GM12878 (cell line): ENCODE measurements around the gene PLEKHG2. TPM values are rescaled to one million over a fixed set of nuclear protein-coding genes. Genes with fewer than 3 reads are reported as not detected.

Experiments
- CBX3 ChIP-seq: fragments of 200-600 bp; sonication (generic); IDR thresholded peaks from 2 replicates; pipeline ENCODE4 v1.6.1; 2016; ENCODE audit warnings: low read depth, borderline replicate concordance
- CBX5 ChIP-seq: sonication (generic); IDR thresholded peaks from 2 replicates; pipeline ENCODE4 v1.6.1; 2016; ENCODE audit warnings: low read depth, moderate library complexity, mild to moderate bottlenecking, inconsistent platforms
- CEBPB ChIP-seq, 2 experiments: fragments of 150-350 bp in 1 of 2; IDR thresholded peaks; 2 replicates each; pipeline ENCODE4 v1.6.1; 2012 to 2014; ENCODE audit warnings: low read depth in 2 of 2, low read length in 2 of 2, borderline replicate concordance in 1 of 2, inconsistent platforms in 1 of 2
- CHD1 ChIP-seq: IDR thresholded peaks from 2 replicates; pipeline ENCODE4 v1.6.1; 2012; ENCODE audit warnings: low read depth, low read length, improper control_type of control experiment
- EED ChIP-seq: sonication (generic); IDR thresholded peaks from 2 replicates; pipeline ENCODE4 v1.6.1; 2016; ENCODE audit warnings: antibody characterized with exemption, low read depth
- EZH2 ChIP-seq: IDR thresholded peaks from 2 replicates; pipeline ENCODE4 v1.6.1; 2012; ENCODE audit warnings: low read depth, mild to moderate bottlenecking, control low read depth, inconsistent platforms, low read length, borderline replicate concordance; ENCODE audit not compliant: control insufficient read depth
- GATAD2B ChIP-seq: fragments of 450-650 bp; conservative IDR thresholded peaks from 2 replicates; pipeline ENCODE4 v1.6.1; 2017; ENCODE audit warnings: low read depth, mild to moderate bottlenecking, moderate library complexity
- MEF2A ChIP-seq: IDR thresholded peaks from 2 replicates; pipeline ENCODE4 v1.6.1; 2011; ENCODE audit warnings: low read depth, mild to moderate bottlenecking, low read length, moderate library complexity; ENCODE audit not compliant: insufficient read depth
- NR2C2 ChIP-seq: IDR thresholded peaks from 2 replicates; pipeline ENCODE4 v1.6.1; 2011; ENCODE audit warnings: borderline replicate concordance, low read depth; ENCODE audit not compliant: control insufficient read depth, insufficient read length
- PAX5 ChIP-seq: IDR thresholded peaks from 2 replicates; pipeline ENCODE4 v1.6.1; 2011; ENCODE audit warnings: low read depth, low read length, borderline replicate concordance
- PML ChIP-seq: IDR thresholded peaks from 2 replicates; pipeline ENCODE4 v1.6.1; 2012; ENCODE audit warnings: low read length, inconsistent platforms
- POLR2A ChIP-seq: IDR thresholded peaks from 2 replicates; pipeline ENCODE4 v1.6.1; 2011; ENCODE audit warnings: low read depth, mild to moderate bottlenecking, low read length
- POLR2AphosphoS5 ChIP-seq: IDR thresholded peaks from 2 replicates; pipeline ENCODE4 v1.6.1; 2011; ENCODE audit warnings: mild to moderate bottlenecking, low read length, inconsistent platforms
- SIN3A ChIP-seq: IDR thresholded peaks from 2 replicates; pipeline ENCODE4 v1.6.1; 2012; ENCODE audit warnings: low read depth, low read length, improper control_type of control experiment
- SRF ChIP-seq, 2 experiments: IDR thresholded peaks; 2 replicates each; pipeline ENCODE4 v1.6.1; 2011; ENCODE audit warnings: low read depth in 2 of 2, low read length in 2 of 2, mild to moderate bottlenecking in 1 of 2, moderate library complexity in 1 of 2
- STAT1 ChIP-seq: fragments of 450-650 bp; conservative IDR thresholded peaks from 2 replicates; pipeline ENCODE4 v1.6.1; 2014; ENCODE audit warnings: antibody characterized with exemption, mild to moderate bottlenecking
- SUPT20H ChIP-seq: IDR thresholded peaks from 2 replicates; pipeline ENCODE4 v1.6.1; 2011; ENCODE audit warnings: low read depth, mild to moderate bottlenecking, low read length, moderate library complexity, borderline replicate concordance; ENCODE audit not compliant: control insufficient read depth
- TAF1 ChIP-seq: IDR thresholded peaks from 2 replicates; pipeline ENCODE4 v1.6.1; 2011; ENCODE audit warnings: mild to moderate bottlenecking, low read depth, low read length, borderline replicate concordance
- YBX1 ChIP-seq: fragments of 450-650 bp; IDR thresholded peaks from 2 replicates; pipeline ENCODE4 v1.6.1; 2016; ENCODE audit warnings: antibody characterized with exemption
- polyA plus RNA-seq, 11 experiments: library from polyadenylated mRNA; depleted of rRNA in 4 of 11; unstranded in 6 of 11; stranded (reverse) in 5 of 11; fragments of >200 nt; fragmentation: Nextera tagmentation in 4 of 11; fragmentation: Illumina TruSeq in 1 of 11; extraction: Ambion mirVana in 4 of 11; extraction: Trizol in 1 of 11; gene quantifications; 1 replicate in 1 of 11; 2 replicates in 10 of 11; pipeline versions ENCODE4 v1.2.1 to v1.2.3, GENCODE V29; 2011 to 2016; ENCODE audit warnings: inconsistent platforms in 2 of 11, missing spikeins in 2 of 11, low read depth in 1 of 11
- total RNA-seq, 4 experiments: library from RNA; depleted of rRNA in 3 of 4; stranded (reverse); fragments of >200 nt in 3 of 4; fragmentation: Illumina TruSeq in 1 of 4; extraction: Trizol in 1 of 4; gene quantifications; 2 replicates each; pipeline versions ENCODE4 v1.2.1 to v1.2.3, GENCODE V29; 2013 to 2021
- TF ChIP-seq, protein P1 (sequence below): IDR thresholded peaks from 2 replicates; pipeline ENCODE4 v1.6.1; 2011; ENCODE audit warnings: borderline replicate concordance, low read depth, mild to moderate bottlenecking, moderate library complexity, mixed read lengths, low read length; ENCODE audit not compliant: insufficient read depth; ENCODE audit errors: extremely low read length
- TF ChIP-seq, protein P2 (sequence below): fragments of 450-650 bp; IDR thresholded peaks from 2 replicates; pipeline ENCODE4 v1.6.1; 2017; ENCODE audit warnings: borderline replicate concordance
- TF ChIP-seq, protein P3 (sequence below): fragments of 450-650 bp; IDR thresholded peaks from 2 replicates; pipeline ENCODE4 v1.6.1; 2017; ENCODE audit warnings: mild to moderate bottlenecking, low read depth, inconsistent platforms; ENCODE audit not compliant: poor library complexity, severe bottlenecking
- TF ChIP-seq, protein P4 (sequence below): fragments of 450-650 bp; IDR thresholded peaks from 2 replicates; pipeline ENCODE4 v1.6.1; 2017; ENCODE audit warnings: low read depth, mild to moderate bottlenecking, moderate library complexity

The PLEKHG2 gene
- total and polyA plus RNA-seq, 10 of the 15 experiments (the other 5 are each of a cell fraction or from before 2014, with no cell fraction given): 3.0 to 62.5 (median 17.2) TPM

GRCh38 chr19:39397360-39398296 lies 14.8 kb upstream of the PLEKHG2 start (continued):
- TF ChIP-seq TAF1 (no peak), STAT1 (no peak), PAX5 (peak; percentile 41; the same call in 1 of the 2 replicates), SIN3A (peak; percentile 68; the same call in 1 of the 2 replicates), YBX1 (no peak), EZH2 (no peak), SRF (IDR thresholded peaks at IDR 0.05; ENCODE audit: low read depth in 2 of 2, low read length in 2 of 2) (no peak), GATAD2B (peak; percentile 49; the same call in 1 of the 2 replicates), POLR2A (no peak; the same call in 1 of the 2 replicates), CBX5 (no peak), PML (no peak), CEBPB (IDR thresholded peaks at IDR 0.05; ENCODE audit: borderline replicate concordance in 1 of 2, low read depth in 2 of 2, low read length in 2 of 2) (no peak), MEF2A (peak; percentile 44; the same call in 1 of the 2 replicates), POLR2AphosphoS5 (no peak; the same call in 1 of the 2 replicates), NR2C2 (no peak), CBX3 (no peak), SUPT20H (no peak), CHD1 (no peak), EED (peak; percentile 47)
- TF ChIP-seq, protein P1, sequence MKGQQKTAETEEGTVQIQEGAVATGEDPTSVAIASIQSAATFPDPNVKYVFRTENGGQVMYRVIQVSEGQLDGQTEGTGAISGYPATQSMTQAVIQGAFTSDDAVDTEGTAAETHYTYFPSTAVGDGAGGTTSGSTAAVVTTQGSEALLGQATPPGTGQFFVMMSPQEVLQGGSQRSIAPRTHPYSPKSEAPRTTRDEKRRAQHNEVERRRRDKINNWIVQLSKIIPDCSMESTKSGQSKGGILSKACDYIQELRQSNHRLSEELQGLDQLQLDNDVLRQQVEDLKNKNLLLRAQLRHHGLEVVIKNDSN: no peak
- TF ChIP-seq, protein P2, sequence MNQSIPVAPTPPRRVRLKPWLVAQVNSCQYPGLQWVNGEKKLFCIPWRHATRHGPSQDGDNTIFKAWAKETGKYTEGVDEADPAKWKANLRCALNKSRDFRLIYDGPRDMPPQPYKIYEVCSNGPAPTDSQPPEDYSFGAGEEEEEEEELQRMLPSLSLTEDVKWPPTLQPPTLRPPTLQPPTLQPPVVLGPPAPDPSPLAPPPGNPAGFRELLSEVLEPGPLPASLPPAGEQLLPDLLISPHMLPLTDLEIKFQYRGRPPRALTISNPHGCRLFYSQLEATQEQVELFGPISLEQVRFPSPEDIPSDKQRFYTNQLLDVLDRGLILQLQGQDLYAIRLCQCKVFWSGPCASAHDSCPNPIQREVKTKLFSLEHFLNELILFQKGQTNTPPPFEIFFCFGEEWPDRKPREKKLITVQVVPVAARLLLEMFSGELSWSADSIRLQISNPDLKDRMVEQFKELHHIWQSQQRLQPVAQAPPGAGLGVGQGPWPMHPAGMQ: no peak
- TF ChIP-seq, protein P3, sequence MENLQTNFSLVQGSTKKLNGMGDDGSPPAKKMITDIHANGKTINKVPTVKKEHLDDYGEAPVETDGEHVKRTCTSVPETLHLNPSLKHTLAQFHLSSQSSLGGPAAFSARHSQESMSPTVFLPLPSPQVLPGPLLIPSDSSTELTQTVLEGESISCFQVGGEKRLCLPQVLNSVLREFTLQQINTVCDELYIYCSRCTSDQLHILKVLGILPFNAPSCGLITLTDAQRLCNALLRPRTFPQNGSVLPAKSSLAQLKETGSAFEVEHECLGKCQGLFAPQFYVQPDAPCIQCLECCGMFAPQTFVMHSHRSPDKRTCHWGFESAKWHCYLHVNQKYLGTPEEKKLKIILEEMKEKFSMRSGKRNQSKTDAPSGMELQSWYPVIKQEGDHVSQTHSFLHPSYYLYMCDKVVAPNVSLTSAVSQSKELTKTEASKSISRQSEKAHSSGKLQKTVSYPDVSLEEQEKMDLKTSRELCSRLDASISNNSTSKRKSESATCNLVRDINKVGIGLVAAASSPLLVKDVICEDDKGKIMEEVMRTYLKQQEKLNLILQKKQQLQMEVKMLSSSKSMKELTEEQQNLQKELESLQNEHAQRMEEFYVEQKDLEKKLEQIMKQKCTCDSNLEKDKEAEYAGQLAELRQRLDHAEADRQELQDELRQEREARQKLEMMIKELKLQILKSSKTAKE: peak; percentile 17
- TF ChIP-seq, protein P4, sequence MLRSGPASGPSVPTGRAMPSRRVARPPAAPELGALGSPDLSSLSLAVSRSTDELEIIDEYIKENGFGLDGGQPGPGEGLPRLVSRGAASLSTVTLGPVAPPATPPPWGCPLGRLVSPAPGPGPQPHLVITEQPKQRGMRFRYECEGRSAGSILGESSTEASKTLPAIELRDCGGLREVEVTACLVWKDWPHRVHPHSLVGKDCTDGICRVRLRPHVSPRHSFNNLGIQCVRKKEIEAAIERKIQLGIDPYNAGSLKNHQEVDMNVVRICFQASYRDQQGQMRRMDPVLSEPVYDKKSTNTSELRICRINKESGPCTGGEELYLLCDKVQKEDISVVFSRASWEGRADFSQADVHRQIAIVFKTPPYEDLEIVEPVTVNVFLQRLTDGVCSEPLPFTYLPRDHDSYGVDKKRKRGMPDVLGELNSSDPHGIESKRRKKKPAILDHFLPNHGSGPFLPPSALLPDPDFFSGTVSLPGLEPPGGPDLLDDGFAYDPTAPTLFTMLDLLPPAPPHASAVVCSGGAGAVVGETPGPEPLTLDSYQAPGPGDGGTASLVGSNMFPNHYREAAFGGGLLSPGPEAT: peak; percentile 54; the same call in 1 of the 2 replicates
